Measurements from ENCODE around the gene PPP1R3E.

Gene PPP1R3E

GRCh38 chr14:23321572-23322547, 19.2 kb upstream of the PPP1R3E start:
- peak overlapping the region; percentile 86 for H3K4me3 ChIP-seq (ENCODE audit: low read depth, low read length)
- peak; percentile 55 for DNase-seq (ENCODE audit: low read depth)
- no peak for TF ChIP-seq CTCF (IDR thresholded peaks at IDR 0.05; ENCODE audit: insufficient read depth, low read depth, low read length, missing control alignments)

- peak within 1 kb of the TSS; percentile 86 for H3K4me3 ChIP-seq (ENCODE audit: low read depth, low read length)
- no peak for TF ChIP-seq CTCF (IDR thresholded peaks at IDR 0.05; ENCODE audit: insufficient read depth, low read depth, low read length, missing control alignments)
- peak; percentile 100 for DNase-seq (ENCODE audit: low read depth)
These were observed 18.2 kb upstream of the PPP1R3E start, which contains the start of gene PABPN1 for GRCh38 chr14:23320584-23321571. Gene PABPN1 (plus strand): TSS chr14:23321457. CDS start chr14:23321470, 13 bp downstream.

DNA sequence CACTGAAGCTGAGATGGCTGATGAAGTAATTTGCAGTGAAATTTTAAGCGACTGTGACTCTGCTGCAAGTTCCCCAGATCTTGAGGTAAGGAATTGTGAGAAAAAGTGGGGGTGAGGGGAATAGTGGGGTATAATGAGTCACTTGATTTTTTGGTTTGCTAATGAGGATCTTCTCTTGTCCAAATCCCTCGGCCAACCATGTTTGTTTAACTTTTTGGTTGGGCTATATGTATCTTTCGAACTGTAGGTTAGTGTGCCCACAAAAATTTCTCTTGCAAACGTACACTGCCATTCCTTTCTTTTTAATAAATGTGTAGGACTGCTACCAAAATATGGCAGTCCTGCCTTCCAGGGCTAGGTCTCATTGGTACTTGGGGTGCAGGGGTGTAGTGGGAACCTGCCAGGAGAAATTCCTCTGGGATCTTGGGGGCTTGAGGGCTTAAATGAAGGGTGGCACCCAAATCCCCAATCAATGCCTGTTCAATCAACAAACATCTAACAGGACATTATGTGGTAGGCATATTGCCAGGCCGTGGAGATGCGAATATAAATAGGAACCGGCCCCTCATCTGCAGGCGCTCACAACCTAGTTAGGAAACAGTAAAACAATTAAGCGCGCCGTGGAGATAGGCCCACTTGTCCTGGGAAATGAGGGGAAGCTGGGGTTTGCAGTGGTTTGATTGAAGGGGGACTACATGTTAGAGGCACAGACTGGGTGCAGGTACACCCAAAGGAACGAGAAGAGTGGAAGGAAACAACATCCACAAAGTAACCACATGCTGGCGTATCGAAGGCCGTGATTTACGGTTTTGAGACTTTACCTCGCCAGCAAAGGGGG, 17.3 kb upstream of the PPP1R3E start:
- no peak for TF ChIP-seq CTCF (IDR thresholded peaks at IDR 0.05; ENCODE audit: insufficient read depth, low read depth, low read length, missing control alignments)
- no peak for DNase-seq (ENCODE audit: low read depth)
- H3K4me3 ChIP-seq (ENCODE audit: low read depth, low read length) = peak overlapping the region; percentile 58

- no peak for TF ChIP-seq CTCF (IDR thresholded peaks at IDR 0.05; ENCODE audit: insufficient read depth, low read depth, low read length, missing control alignments)
- H3K4me3 ChIP-seq (ENCODE audit: low read depth, low read length) = no peak overlapping the region
- no peak for DNase-seq (ENCODE audit: low read depth)
These were observed 13.6 kb upstream of the PPP1R3E start for GRCh38 chr14:23316300-23316699.

DNA sequence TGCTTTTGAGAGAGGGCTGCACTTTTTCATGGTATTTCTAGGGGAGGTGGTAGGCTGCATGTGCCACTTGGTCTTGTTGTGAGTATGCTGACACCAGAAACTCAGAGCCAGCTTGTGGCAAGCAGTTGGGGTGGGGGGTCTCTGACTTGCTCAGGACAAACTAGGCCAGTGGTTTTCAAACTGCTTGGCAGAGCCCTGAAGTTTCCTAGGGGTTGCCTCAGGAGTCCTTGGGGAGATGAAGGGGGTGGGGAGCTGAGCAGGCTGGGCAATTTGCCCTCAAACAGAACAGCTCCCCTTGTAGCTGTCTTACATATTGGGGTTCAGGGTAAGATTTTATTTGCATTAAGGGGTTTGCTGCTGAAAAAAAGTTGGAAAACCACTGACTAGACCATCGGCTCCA, 7.9 kb upstream of the PPP1R3E start:
- H3K4me3 ChIP-seq (ENCODE audit: low read depth, low read length) = no peak overlapping the region
- no peak for TF ChIP-seq CTCF (IDR thresholded peaks at IDR 0.05; ENCODE audit: insufficient read depth, low read depth, low read length, missing control alignments)
- no peak for DNase-seq (ENCODE audit: low read depth)

Measured in GM12865 (cell line).